DOHH2 (cell line): ENCODE data around the gene TCHH.

Source experiments
- H3F3A ChIP-seq: fragments of 200-600 bp; sonication (generic), shearing (Covaris generic); 2 replicates; pipeline ENCODE4 v1.6.0; 2016; ENCODE audit warnings: antibody characterized with exemption, mild to moderate bottlenecking; ENCODE audit not compliant: control insufficient read depth, insufficient read depth
- H3K27ac ChIP-seq: fragments of 200-600 bp; sonication (generic); 2 replicates; pipeline ENCODE4 v1.5.1; 2014; ENCODE audit warnings: low read depth, mild to moderate bottlenecking, low read length, moderate library complexity
- H3K27me3 ChIP-seq: fragments of 200-600 bp; sonication (generic); 2 replicates; pipeline ENCODE4 v1.6.1; 2014; ENCODE audit warnings: mild to moderate bottlenecking, low read length, mixed read lengths; ENCODE audit not compliant: control insufficient read depth
- H3K36me3 ChIP-seq: fragments of 200-600 bp; sonication (generic); 2 replicates; pipeline ENCODE4 v1.6.1; 2014; ENCODE audit warnings: mild to moderate bottlenecking, low read length, moderate library complexity, mixed read lengths; ENCODE audit not compliant: control insufficient read depth
- H3K4me1 ChIP-seq: fragments of 200-600 bp; sonication (generic); 2 replicates; pipeline ENCODE4 v1.6.1; 2014; ENCODE audit warnings: mild to moderate bottlenecking, low read length, mixed read lengths; ENCODE audit not compliant: control insufficient read depth
- H3K4me2 ChIP-seq: fragments of 200-600 bp; sonication (generic); 2 replicates; pipeline ENCODE4 v1.6.0; 2014; ENCODE audit warnings: mild to moderate bottlenecking, low read length, moderate library complexity
- H3K4me3 ChIP-seq: fragments of 200-600 bp; sonication (generic); 2 replicates; pipeline ENCODE4 v1.5.1; 2014; ENCODE audit warnings: mild to moderate bottlenecking, low read length, mixed read lengths
- H3K79me2 ChIP-seq: fragments of 200-600 bp; sonication (generic); 2 replicates; pipeline ENCODE4 v1.6.1; 2014; ENCODE audit warnings: mild to moderate bottlenecking, low read length, mixed read lengths; ENCODE audit not compliant: control insufficient read depth
- H3K9me2 ChIP-seq: fragments of 200-600 bp; sonication (generic); replicated peaks from 2 replicates; pipeline ENCODE4 v1.6.1; 2014; ENCODE audit warnings: mild to moderate bottlenecking, low read length, mixed read lengths; ENCODE audit not compliant: control insufficient read depth
- H3K9me3 ChIP-seq: fragments of 200-600 bp; sonication (generic); 2 replicates; pipeline ENCODE4 v1.6.1; 2014; ENCODE audit warnings: antibody characterized with exemption, low read length, mixed read lengths; ENCODE audit not compliant: control insufficient read depth, insufficient read depth
- H4K20me1 ChIP-seq: fragments of 200-600 bp; sonication (generic); 2 replicates; pipeline ENCODE4 v1.6.0; 2014; ENCODE audit warnings: low read depth, mild to moderate bottlenecking, antibody characterized with exemption, low read length, moderate library complexity; ENCODE audit not compliant: control insufficient read depth, insufficient read depth
- EZH2phosphoT487 ChIP-seq: fragments of 200-600 bp; sonication (generic); IDR thresholded peaks from 2 replicates; pipeline ENCODE4 v1.6.1; 2017; ENCODE audit warnings: borderline replicate concordance, mild to moderate bottlenecking, antibody characterized with exemption, low read length, moderate library complexity, mixed read lengths
- TF ChIP-seq, protein P1 (sequence below): fragments of 200-600 bp; sonication (generic); IDR thresholded peaks from one replicate; pipeline ENCODE4 v1.5.1; 2014; ENCODE audit warnings: antibody characterized with exemption, mild to moderate bottlenecking, low read depth, low read length; ENCODE audit not compliant: poor library complexity, severe bottlenecking

Gene TCHH, protein sequence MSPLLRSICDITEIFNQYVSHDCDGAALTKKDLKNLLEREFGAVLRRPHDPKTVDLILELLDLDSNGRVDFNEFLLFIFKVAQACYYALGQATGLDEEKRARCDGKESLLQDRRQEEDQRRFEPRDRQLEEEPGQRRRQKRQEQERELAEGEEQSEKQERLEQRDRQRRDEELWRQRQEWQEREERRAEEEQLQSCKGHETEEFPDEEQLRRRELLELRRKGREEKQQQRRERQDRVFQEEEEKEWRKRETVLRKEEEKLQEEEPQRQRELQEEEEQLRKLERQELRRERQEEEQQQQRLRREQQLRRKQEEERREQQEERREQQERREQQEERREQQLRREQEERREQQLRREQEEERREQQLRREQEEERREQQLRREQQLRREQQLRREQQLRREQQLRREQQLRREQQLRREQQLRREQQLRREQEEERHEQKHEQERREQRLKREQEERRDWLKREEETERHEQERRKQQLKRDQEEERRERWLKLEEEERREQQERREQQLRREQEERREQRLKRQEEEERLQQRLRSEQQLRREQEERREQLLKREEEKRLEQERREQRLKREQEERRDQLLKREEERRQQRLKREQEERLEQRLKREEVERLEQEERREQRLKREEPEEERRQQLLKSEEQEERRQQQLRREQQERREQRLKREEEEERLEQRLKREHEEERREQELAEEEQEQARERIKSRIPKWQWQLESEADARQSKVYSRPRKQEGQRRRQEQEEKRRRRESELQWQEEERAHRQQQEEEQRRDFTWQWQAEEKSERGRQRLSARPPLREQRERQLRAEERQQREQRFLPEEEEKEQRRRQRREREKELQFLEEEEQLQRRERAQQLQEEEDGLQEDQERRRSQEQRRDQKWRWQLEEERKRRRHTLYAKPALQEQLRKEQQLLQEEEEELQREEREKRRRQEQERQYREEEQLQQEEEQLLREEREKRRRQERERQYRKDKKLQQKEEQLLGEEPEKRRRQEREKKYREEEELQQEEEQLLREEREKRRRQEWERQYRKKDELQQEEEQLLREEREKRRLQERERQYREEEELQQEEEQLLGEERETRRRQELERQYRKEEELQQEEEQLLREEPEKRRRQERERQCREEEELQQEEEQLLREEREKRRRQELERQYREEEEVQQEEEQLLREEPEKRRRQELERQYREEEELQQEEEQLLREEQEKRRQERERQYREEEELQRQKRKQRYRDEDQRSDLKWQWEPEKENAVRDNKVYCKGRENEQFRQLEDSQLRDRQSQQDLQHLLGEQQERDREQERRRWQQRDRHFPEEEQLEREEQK (N-terminal part only)

DNA sequence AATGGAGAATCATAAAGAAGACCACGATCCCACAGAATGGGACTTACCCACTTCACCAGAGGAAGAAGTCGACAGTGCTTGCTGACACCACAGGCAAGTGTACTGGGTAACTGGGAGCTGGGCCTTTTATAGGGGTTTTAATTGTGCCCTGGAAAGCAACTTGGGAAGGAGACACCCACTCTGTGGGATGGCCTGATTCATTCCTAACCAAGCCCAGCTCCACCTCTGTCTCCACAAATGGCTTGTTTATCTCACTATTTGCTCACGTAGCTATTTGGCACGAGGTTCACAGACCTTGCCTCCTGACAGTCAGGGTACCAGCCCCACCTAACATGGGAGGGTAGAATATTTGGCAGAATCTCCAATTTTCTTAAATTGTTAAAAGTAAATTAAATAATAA, at the start of gene TCHH:
TSS of gene TCHH (minus strand) at position 101 of the 400 bp plus-strand sequence. CDS start 1,364 bp downstream, outside the sequence.
- no peaks in the 10 kb centered on the region for H4K20me1 ChIP-seq
- no peak within 1 kb of the TSS for H3K4me3 ChIP-seq
- H3K9me2 ChIP-seq, result no peaks in the 10 kb centered on the region
- H3K36me3 ChIP-seq, result no peaks in the 10 kb centered on the region
- H3K4me2 ChIP-seq, result no peak within 1 kb of the TSS
- no peak within 1 kb of the TSS for H3K27ac ChIP-seq
- H3K9me3 ChIP-seq, result peaks cover 16% of the 10 kb centered on the region
- peaks cover 63% of the 10 kb centered on the region for H3K27me3 ChIP-seq
- no peaks in the 10 kb centered on the region for H3K79me2 ChIP-seq
- 0 out of 2 replicates have a peak, but pooled peaks cover 2% of the 10 kb centered on the region for H3F3A ChIP-seq
- peaks cover 27% of the 10 kb centered on the region for H3K4me1 ChIP-seq
- TF ChIP-seq, protein P1, sequence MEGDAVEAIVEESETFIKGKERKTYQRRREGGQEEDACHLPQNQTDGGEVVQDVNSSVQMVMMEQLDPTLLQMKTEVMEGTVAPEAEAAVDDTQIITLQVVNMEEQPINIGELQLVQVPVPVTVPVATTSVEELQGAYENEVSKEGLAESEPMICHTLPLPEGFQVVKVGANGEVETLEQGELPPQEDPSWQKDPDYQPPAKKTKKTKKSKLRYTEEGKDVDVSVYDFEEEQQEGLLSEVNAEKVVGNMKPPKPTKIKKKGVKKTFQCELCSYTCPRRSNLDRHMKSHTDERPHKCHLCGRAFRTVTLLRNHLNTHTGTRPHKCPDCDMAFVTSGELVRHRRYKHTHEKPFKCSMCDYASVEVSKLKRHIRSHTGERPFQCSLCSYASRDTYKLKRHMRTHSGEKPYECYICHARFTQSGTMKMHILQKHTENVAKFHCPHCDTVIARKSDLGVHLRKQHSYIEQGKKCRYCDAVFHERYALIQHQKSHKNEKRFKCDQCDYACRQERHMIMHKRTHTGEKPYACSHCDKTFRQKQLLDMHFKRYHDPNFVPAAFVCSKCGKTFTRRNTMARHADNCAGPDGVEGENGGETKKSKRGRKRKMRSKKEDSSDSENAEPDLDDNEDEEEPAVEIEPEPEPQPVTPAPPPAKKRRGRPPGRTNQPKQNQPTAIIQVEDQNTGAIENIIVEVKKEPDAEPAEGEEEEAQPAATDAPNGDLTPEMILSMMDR, result no peak
- no peak for TF ChIP-seq EZH2phosphoT487

DNA sequence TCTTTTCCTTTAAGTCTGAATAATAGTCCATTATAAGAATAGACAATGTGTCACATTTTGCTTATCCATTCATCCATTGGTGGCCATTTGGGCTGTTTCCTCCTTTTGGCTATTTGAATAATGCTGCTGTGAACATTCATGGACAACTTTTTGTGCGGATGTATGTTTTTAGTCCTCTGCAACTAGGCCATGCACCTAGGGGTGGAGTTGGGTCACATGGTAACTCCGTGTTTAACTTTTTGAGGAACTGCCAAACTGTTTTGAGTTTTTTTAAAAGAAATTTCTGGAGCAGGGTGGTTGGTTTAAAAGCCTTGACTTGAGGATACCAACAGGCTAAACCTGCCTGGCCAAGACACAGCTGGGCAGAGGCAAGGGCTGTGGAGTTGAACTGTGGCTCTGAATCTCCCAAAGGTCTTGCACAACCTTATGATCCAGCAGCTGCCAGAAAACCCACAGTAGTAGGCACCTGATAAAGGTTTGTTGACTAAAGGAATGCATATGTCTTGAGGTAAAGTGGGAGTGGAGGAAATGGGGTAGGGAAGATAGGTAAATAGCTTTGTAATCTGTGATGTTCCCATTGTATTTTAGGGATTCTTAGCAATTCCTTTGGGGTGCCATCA, 49.4 kb upstream of the TCHH start:
- H3K4me1 ChIP-seq, result peaks cover 19% of the 10 kb centered on the region
- peak overlapping the region; percentile 47 for H3K4me3 ChIP-seq
- H3K79me2 ChIP-seq, result no peaks in the 10 kb centered on the region
- H3K36me3 ChIP-seq, result no peaks in the 10 kb centered on the region
- no peaks in the 10 kb centered on the region for H4K20me1 ChIP-seq
- H3K27me3 ChIP-seq, result no peaks in the 10 kb centered on the region
- no peak overlapping the region for H3K27ac ChIP-seq
- no peaks in the 10 kb centered on the region for H3F3A ChIP-seq
- peak overlapping the region; percentile 52 for H3K4me2 ChIP-seq
- H3K9me3 ChIP-seq, result peaks cover 6% of the 10 kb centered on the region; the same call in 1 of the 2 replicates
- TF ChIP-seq EZH2phosphoT487, result no peak
- TF ChIP-seq, protein P1, result no peak
- H3K9me2 ChIP-seq, result no peaks in the 10 kb centered on the region

DNA sequence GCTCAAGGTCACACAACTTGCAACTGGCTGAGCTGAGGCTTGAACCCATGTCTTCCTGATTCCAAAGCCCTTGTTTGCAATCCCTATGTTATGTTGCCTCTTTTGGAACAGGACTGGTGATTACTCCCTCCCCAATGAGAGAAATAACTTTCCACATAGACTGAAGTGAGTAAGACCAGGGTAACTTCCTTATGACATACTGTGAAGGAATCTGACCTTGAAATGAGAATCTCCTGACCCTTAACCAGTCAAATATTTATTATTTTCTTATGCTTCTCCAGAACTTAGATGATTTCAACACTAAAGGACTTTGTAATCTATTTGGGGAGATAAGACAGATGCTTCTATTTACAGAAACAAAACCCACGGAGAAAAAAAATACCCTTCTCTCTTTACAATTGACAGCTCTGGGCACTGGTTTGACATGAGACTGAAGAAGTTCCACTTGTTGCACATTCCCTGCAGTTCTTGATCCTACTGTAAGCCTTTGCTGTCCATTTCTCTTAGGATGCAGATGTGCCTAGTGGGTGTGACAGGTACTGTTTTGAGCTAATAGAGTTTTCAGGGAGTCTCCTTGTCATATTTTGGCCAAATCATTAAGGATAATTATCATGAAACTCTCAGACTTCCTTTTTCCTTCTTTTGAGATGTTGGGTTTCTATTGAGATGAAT, 47.7 kb upstream of the TCHH start:
- H3K9me3 ChIP-seq, result peaks cover 6% of the 10 kb centered on the region; the same call in 1 of the 2 replicates
- H3K4me2 ChIP-seq, result no peak overlapping the region
- no peaks in the 10 kb centered on the region for H3K27me3 ChIP-seq
- TF ChIP-seq, protein P1, result no peak
- TF ChIP-seq EZH2phosphoT487, result no peak
- H3K4me3 ChIP-seq, result no peak overlapping the region
- no peaks in the 10 kb centered on the region for H3K36me3 ChIP-seq
- H3F3A ChIP-seq, result no peaks in the 10 kb centered on the region
- H3K79me2 ChIP-seq, result no peaks in the 10 kb centered on the region
- no peaks in the 10 kb centered on the region for H3K9me2 ChIP-seq
- H4K20me1 ChIP-seq, result no peaks in the 10 kb centered on the region
- H3K27ac ChIP-seq, result no peak overlapping the region
- peaks cover 19% of the 10 kb centered on the region for H3K4me1 ChIP-seq
